Keratinocyte (primary cell): ENCODE data around the gene FAM72D. TPM values are rescaled to one million over a fixed set of nuclear protein-coding genes. Genes with fewer than 3 reads are reported as not detected.
"Not testable (repeated sequence)": the region's sequence is repeated elsewhere in the genome, so short reads cannot be mapped to it uniquely, and the experiment has no call there.

Source experiments
- DNase-seq: peaks from one replicate; pipeline ENCODE4 v3.0.0-alpha.2; 2011; ENCODE audit warnings: low read depth, missing footprints, low spot score
- FAIRE-seq: peaks from 2 replicates; lab custom pipeline; 2011; peaks lifted over from hg19 to GRCh38; lab: Jason Lieb, UNC
- H2AFZ ChIP-seq: 2 replicates; pipeline ENCODE4 v1.6.0; 2012; ENCODE audit warnings: low read length, control low read depth, inconsistent platforms; ENCODE audit not compliant: control insufficient read depth
- H3K27ac ChIP-seq: 2 replicates; pipeline ENCODE4 v1.5.1; 2011; ENCODE audit warnings: low read length; ENCODE audit not compliant: control insufficient read depth, insufficient read depth
- H3K27me3 ChIP-seq: 3 replicates; pipeline ENCODE4 v1.6.0; 2011; ENCODE audit warnings: low read length; ENCODE audit not compliant: control insufficient read depth, insufficient read depth; ENCODE audit errors: extremely low read depth
- H3K36me3 ChIP-seq, 2 experiments: 2 replicates in 1 of 2; 3 replicates in 1 of 2; pipeline ENCODE4 v1.5.1; 2011; ENCODE audit warnings: low read length in 2 of 2, mild to moderate bottlenecking in 1 of 2; ENCODE audit not compliant: control insufficient read depth in 2 of 2, insufficient read depth in 2 of 2; ENCODE audit errors: extremely low read depth in 1 of 2
- H3K4me1 ChIP-seq: 3 replicates; pipeline ENCODE4 v1.5.1; 2011; ENCODE audit warnings: low read length; ENCODE audit not compliant: control insufficient read depth, insufficient read depth; ENCODE audit errors: extremely low read depth
- H3K4me2 ChIP-seq: 3 replicates; pipeline ENCODE4 v1.6.0; 2011; ENCODE audit warnings: low read depth, low read length; ENCODE audit not compliant: control insufficient read depth, insufficient read depth; ENCODE audit errors: extremely low read depth
- H3K4me3 ChIP-seq, 3 experiments: fragments of 200-600 bp in 1 of 3; sonication (generic) in 1 of 3; 2 replicates in 2 of 3; 3 replicates in 1 of 3; pipeline ENCODE4 v1.5.1; 2011 to 2016; ENCODE audit warnings: low read length in 3 of 3, mild to moderate bottlenecking in 3 of 3, control low read depth in 2 of 3, inconsistent platforms in 1 of 3, low read depth in 1 of 3, mixed read lengths in 1 of 3, mixed run types in 1 of 3, moderate library complexity in 1 of 3; ENCODE audit not compliant: control insufficient read depth in 2 of 3, insufficient read depth in 2 of 3; ENCODE audit errors: extremely low read depth in 1 of 3
- H3K79me2 ChIP-seq: 2 replicates; pipeline ENCODE4 v1.6.0; 2012; ENCODE audit warnings: low read length; ENCODE audit not compliant: control insufficient read depth, insufficient read depth
- H3K9ac ChIP-seq: 3 replicates; pipeline ENCODE4 v1.6.0; 2011; ENCODE audit warnings: low read length; ENCODE audit not compliant: control insufficient read depth, insufficient read depth; ENCODE audit errors: extremely low read depth
- H3K9me1 ChIP-seq: 3 replicates; pipeline ENCODE4 v1.6.0; 2011; ENCODE audit warnings: low read length; ENCODE audit not compliant: control insufficient read depth, insufficient read depth; ENCODE audit errors: extremely low read depth
- H3K9me3 ChIP-seq: 2 replicates; pipeline ENCODE4 v1.5.1; 2012; ENCODE audit warnings: low read depth, low read length; ENCODE audit not compliant: control insufficient read depth
- H4K20me1 ChIP-seq: 3 replicates; pipeline ENCODE4 v1.6.0; 2011; ENCODE audit warnings: low read length; ENCODE audit not compliant: control insufficient read depth, insufficient read depth; ENCODE audit errors: extremely low read depth
- dilution Hi-C: fragments of 300-500 bp; cut with MboI; formaldehyde crosslinking; loops from one replicate; pipeline ENCODE4 v1.7.0; 2020; ENCODE audit warnings: low sequenced_read_pairs; ENCODE audit not compliant: extremely low pct_ligation_motif_present
- polyA plus RNA-seq, 5 experiments: library from polyadenylated mRNA; depleted of rRNA in 3 of 5; stranded (reverse) in 3 of 5; stranded (forward) in 1 of 5; unstranded in 1 of 5; fragments of >200 nt; gene quantifications; 1 replicate in 1 of 5; 2 replicates in 3 of 5; 3 replicates in 1 of 5; pipeline versions ENCODE4 v1.2.1 to v1.2.3, GENCODE V29; 2011 to 2012; ENCODE audit warnings: missing spikeins in 2 of 5, low read depth in 1 of 5, low replicate concordance in 1 of 5

The FAM72D gene
- polyA plus RNA-seq, 1 donor (not counting 4 experiments of a cell fraction or from before 2014, with no cell fraction given), result 3.0 TPM

GRCh38 chr1:145146308-145146707 is 50.5 kb downstream of the FAM72D start:
- H3K4me2 ChIP-seq, H3K9ac ChIP-seq, H4K20me1 ChIP-seq, DNase-seq, H3K27ac ChIP-seq, H3K4me1 ChIP-seq, H3K9me1 ChIP-seq, FAIRE-seq, H3K79me2 ChIP-seq, H3K4me3 ChIP-seq, H2AFZ ChIP-seq, dilution Hi-C loops, H3K9me3 ChIP-seq, H3K36me3 ChIP-seq, H3K27me3 ChIP-seq: not testable (repeated sequence)

GRCh38 chr1:145147172-145147571 is 51.4 kb downstream of the FAM72D start:
- H3K9me3 ChIP-seq, H4K20me1 ChIP-seq, dilution Hi-C loops, H3K9ac ChIP-seq, H3K79me2 ChIP-seq, H3K27ac ChIP-seq, H3K4me3 ChIP-seq, H3K4me1 ChIP-seq, FAIRE-seq, H3K27me3 ChIP-seq, H3K36me3 ChIP-seq, H3K4me2 ChIP-seq, DNase-seq, H2AFZ ChIP-seq, H3K9me1 ChIP-seq: not testable (repeated sequence)

- H3K4me1 ChIP-seq, H3K9ac ChIP-seq, H3K27ac ChIP-seq, dilution Hi-C loops, H3K36me3 ChIP-seq, H2AFZ ChIP-seq, FAIRE-seq, DNase-seq, H3K9me1 ChIP-seq, H3K27me3 ChIP-seq, H3K79me2 ChIP-seq, H4K20me1 ChIP-seq, H3K4me2 ChIP-seq, H3K4me3 ChIP-seq, H3K9me3 ChIP-seq: not testable (repeated sequence)
Measured at GRCh38 chr1:145155421-145155820, 59.6 kb downstream of the FAM72D start.

- H3K9me3 ChIP-seq, H2AFZ ChIP-seq, H3K27ac ChIP-seq, H3K27me3 ChIP-seq, H3K4me2 ChIP-seq, H3K4me3 ChIP-seq, FAIRE-seq, H3K4me1 ChIP-seq, H3K79me2 ChIP-seq, H4K20me1 ChIP-seq, DNase-seq, dilution Hi-C loops, H3K9ac ChIP-seq, H3K9me1 ChIP-seq, H3K36me3 ChIP-seq: not testable (repeated sequence)
Measured at GRCh38 chr1:145155873-145156272, 60.1 kb downstream of the FAM72D start.

DNA sequence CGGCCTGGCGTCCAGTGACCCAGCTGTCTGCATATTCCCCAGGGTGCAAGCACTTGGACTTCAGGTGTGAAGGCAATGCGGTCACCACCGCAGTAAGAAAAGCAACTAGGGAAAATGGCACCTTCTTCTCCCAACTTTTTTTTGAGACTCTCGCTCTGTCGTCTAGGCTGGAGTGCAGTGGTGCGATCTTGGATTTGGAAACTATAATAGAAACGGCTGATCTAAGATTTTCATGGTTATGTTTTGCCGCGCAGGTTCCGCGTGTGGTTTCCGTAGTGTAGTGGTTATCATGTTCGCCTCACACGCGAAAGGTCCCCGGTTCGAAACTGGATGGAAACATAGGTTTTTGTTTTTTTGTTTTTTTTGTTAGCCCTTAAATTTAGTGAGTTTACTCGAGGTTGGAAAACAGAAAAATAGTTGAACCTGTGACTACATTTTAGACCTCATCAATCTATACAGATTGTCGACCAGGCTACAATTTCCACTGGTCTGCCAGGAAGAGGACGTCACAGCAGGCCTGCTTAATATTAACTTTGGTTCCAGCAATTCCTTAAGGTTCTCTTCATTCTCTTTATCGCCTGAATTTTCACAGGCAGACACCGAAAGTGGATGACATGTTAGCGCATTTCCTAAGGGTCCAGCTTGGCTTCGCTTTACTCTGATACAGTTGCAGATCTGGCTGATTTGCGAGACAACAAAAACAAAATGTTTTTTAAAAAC is 61.3 kb downstream of the FAM72D start:
- H3K4me2 ChIP-seq, H3K4me1 ChIP-seq, H3K27me3 ChIP-seq, H3K27ac ChIP-seq, H2AFZ ChIP-seq, H3K4me3 ChIP-seq, H3K9ac ChIP-seq, H4K20me1 ChIP-seq, H3K36me3 ChIP-seq, H3K79me2 ChIP-seq, dilution Hi-C loops, H3K9me1 ChIP-seq, FAIRE-seq, H3K9me3 ChIP-seq: not testable (repeated sequence)
- DNase-seq, result peak; percentile 0
